ENCODE data around the gene FNDC3B. TPM values are rescaled to one million over a fixed set of nuclear protein-coding genes. Genes with fewer than 3 reads are reported as not detected.

The FNDC3B gene
- total RNA-seq, 1 experiment from 2014 or later = 173 TPM

GRCh38 chr3:172282850-172283249 is 243.5 kb downstream of the FNDC3B start:
- no peak for ATAC-seq
- ChIA-PET POLR2A (no interaction called here), CTCF (no interaction called here)
- Histone ChIP-seq H3K36me3 (ENCODE audit: control insufficient read depth, insufficient read depth, low read length) (peaks cover 10% of the 10 kb centered on the region), H3K4me1 (ENCODE audit: control insufficient read depth, insufficient read depth, low read length) (peaks cover 19% of the 10 kb centered on the region), H3K27me3 (ENCODE audit: control insufficient read depth, insufficient read depth, low read length) (no peaks in the 10 kb centered on the region), H3K27ac (ENCODE audit: low read length) (no peak overlapping the region), H3K4me3 (ENCODE audit: low read depth in 2 of 2, low read length in 2 of 2) (no peak overlapping the region), H3K9me3 (ENCODE audit: control insufficient read depth, insufficient read depth, low read depth, low read length) (no peaks in the 10 kb centered on the region)
- TF ChIP-seq, protein P1, sequence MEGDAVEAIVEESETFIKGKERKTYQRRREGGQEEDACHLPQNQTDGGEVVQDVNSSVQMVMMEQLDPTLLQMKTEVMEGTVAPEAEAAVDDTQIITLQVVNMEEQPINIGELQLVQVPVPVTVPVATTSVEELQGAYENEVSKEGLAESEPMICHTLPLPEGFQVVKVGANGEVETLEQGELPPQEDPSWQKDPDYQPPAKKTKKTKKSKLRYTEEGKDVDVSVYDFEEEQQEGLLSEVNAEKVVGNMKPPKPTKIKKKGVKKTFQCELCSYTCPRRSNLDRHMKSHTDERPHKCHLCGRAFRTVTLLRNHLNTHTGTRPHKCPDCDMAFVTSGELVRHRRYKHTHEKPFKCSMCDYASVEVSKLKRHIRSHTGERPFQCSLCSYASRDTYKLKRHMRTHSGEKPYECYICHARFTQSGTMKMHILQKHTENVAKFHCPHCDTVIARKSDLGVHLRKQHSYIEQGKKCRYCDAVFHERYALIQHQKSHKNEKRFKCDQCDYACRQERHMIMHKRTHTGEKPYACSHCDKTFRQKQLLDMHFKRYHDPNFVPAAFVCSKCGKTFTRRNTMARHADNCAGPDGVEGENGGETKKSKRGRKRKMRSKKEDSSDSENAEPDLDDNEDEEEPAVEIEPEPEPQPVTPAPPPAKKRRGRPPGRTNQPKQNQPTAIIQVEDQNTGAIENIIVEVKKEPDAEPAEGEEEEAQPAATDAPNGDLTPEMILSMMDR (IDR thresholded peaks at IDR 0.05) = no peak
- TF ChIP-seq, protein P2, sequence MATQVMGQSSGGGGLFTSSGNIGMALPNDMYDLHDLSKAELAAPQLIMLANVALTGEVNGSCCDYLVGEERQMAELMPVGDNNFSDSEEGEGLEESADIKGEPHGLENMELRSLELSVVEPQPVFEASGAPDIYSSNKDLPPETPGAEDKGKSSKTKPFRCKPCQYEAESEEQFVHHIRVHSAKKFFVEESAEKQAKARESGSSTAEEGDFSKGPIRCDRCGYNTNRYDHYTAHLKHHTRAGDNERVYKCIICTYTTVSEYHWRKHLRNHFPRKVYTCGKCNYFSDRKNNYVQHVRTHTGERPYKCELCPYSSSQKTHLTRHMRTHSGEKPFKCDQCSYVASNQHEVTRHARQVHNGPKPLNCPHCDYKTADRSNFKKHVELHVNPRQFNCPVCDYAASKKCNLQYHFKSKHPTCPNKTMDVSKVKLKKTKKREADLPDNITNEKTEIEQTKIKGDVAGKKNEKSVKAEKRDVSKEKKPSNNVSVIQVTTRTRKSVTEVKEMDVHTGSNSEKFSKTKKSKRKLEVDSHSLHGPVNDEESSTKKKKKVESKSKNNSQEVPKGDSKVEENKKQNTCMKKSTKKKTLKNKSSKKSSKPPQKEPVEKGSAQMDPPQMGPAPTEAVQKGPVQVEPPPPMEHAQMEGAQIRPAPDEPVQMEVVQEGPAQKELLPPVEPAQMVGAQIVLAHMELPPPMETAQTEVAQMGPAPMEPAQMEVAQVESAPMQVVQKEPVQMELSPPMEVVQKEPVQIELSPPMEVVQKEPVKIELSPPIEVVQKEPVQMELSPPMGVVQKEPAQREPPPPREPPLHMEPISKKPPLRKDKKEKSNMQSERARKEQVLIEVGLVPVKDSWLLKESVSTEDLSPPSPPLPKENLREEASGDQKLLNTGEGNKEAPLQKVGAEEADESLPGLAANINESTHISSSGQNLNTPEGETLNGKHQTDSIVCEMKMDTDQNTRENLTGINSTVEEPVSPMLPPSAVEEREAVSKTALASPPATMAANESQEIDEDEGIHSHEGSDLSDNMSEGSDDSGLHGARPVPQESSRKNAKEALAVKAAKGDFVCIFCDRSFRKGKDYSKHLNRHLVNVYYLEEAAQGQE (IDR thresholded peaks at IDR 0.05; ENCODE audit: insufficient read depth in 1 of 2, low read depth in 2 of 2, low read length in 1 of 2) = no peak
- TF ChIP-seq POLR2AphosphoS5 (IDR thresholded peaks at IDR 0.05; ENCODE audit: low read depth, low read length) = no peak
- TF ChIP-seq SIN3A (IDR thresholded peaks at IDR 0.05; ENCODE audit: borderline replicate concordance, insufficient read depth, low read depth, low read length) = no peak
- no peak for TF ChIP-seq TCF7L2 (IDR thresholded peaks at IDR 0.05; ENCODE audit: low read depth, low read length)
- intact Hi-C loops (cut with micrococcal nuclease; ENCODE audit: unreplicated experiment) (no loop called here), in situ Hi-C loops (cut with HindIII; ENCODE audit: low pct_unique_long_range_greater_than_20kb, low sequenced_read_pairs) (no loop called here)
- BruUV-seq (replicated peaks) = no TSS peak
- DNase-seq (ENCODE audit: low read depth, low spot score) = no peak

- no peak for DNase-seq (ENCODE audit: low read depth, low spot score)
- Histone ChIP-seq H3K27ac (ENCODE audit: low read length) (no peak overlapping the region), H3K36me3 (ENCODE audit: control insufficient read depth, insufficient read depth, low read length) (peaks cover 10% of the 10 kb centered on the region), H3K4me1 (ENCODE audit: control insufficient read depth, insufficient read depth, low read length) (peaks cover 18% of the 10 kb centered on the region), H3K4me3 (ENCODE audit: low read depth in 2 of 2, low read length in 2 of 2) (no peak overlapping the region), H3K27me3 (ENCODE audit: control insufficient read depth, insufficient read depth, low read length) (no peaks in the 10 kb centered on the region), H3K9me3 (ENCODE audit: control insufficient read depth, insufficient read depth, low read depth, low read length) (no peaks in the 10 kb centered on the region)
- TF ChIP-seq POLR2AphosphoS5 (IDR thresholded peaks at IDR 0.05; ENCODE audit: low read depth, low read length) = no peak
- TF ChIP-seq, protein P2 (IDR thresholded peaks at IDR 0.05; ENCODE audit: insufficient read depth in 1 of 2, low read depth in 2 of 2, low read length in 1 of 2) = no peak
- no peak for TF ChIP-seq SIN3A (IDR thresholded peaks at IDR 0.05; ENCODE audit: borderline replicate concordance, insufficient read depth, low read depth, low read length)
- TF ChIP-seq, protein P1 (IDR thresholded peaks at IDR 0.05) = no peak
- no peak for TF ChIP-seq TCF7L2 (IDR thresholded peaks at IDR 0.05; ENCODE audit: low read depth, low read length)
- in situ Hi-C loops (cut with HindIII; ENCODE audit: low pct_unique_long_range_greater_than_20kb, low sequenced_read_pairs) (no loop called here), intact Hi-C loops (cut with micrococcal nuclease; ENCODE audit: unreplicated experiment) (no loop called here)
- no peak for ATAC-seq
- ChIA-PET POLR2A (no interaction called here), CTCF (interaction anchor here (1.5 kb wide), 1 partner anchor 49 kb away, joined by 4 read pairs; no protein-coding TSS in a partner anchor)
- no TSS peak for BruUV-seq (replicated peaks)
Observed at GRCh38 chr3:172283841-172284357, 244.5 kb downstream of the FNDC3B start.
